Measurements from ENCODE around the gene DBT. TPM values are rescaled to one million over a fixed set of nuclear protein-coding genes. Genes with fewer than 3 reads are reported as not detected.

Gene DBT
- total RNA-seq, 4 donors from 2014 or later: 9.1 to 14.2 (median 12.6) TPM

DNA sequence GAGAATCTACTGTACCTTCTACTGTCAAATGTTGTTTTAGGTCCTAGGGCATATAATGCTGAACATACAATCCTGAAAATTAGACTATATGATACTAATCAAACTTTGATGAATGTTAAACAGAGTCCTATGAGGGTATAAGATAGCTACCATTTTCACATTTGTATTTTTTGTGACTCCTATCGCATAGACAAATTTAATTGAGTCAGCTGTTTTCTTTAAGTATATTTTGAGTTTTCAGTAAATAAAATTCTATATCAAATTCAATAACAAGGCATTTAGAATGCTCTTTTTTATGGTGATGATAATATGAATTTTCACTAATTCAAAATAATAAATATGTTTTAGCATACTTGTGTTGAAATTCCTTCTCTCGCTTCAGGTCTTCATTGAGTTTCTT is 81.6 kb downstream of the DBT start:
- DNase-seq (ENCODE audit: extremely low spot score): no peak
- intact Hi-C loops (cut with DNase I): no loop called here
- no peak overlapping the region for H3K4me3 ChIP-seq
- H3K27me3 ChIP-seq: no peaks in the 10 kb centered on the region
- H3K9me3 ChIP-seq: no peaks in the 10 kb centered on the region
- WGBS: 98% methylated on average over 2 of the region's 2 CpGs
- no peaks in the 10 kb centered on the region for H3K4me1 ChIP-seq
- no peak for TF ChIP-seq POLR2AphosphoS5 (IDR thresholded peaks at IDR 0.05)
- TF ChIP-seq EP300 (IDR thresholded peaks at IDR 0.05): no peak
- TF ChIP-seq CTCF (IDR thresholded peaks at IDR 0.05): no peak
- no peak for TF ChIP-seq POLR2A (IDR thresholded peaks at IDR 0.05; ENCODE audit: low read depth)
- no peaks in the 10 kb centered on the region for H3K36me3 ChIP-seq
- no peak overlapping the region for H3K27ac ChIP-seq (replicated peaks in 1 of 4)

DNA sequence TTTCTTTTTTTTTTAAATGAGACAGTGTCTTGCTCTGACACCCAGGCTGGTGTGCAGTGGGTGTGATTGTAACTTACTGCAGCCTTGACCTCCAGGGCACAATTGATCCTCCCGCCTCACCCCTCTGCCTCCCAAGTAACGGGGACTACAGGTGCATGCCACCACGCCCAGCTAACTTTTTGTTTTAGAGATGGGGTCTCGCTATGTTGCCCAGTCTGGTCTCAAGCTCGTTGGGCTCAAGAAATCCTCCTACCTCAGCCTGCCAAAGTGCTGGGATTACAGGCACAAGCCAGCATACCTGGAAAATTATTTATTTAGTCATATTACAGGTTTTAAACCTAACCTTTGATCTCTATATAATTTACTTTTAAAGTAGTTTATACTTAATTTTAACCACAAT is 84.9 kb downstream of the DBT start:
- 92% methylated on average over 5 of the region's 5 CpGs for WGBS
- no peak for DNase-seq (ENCODE audit: extremely low spot score)
- Histone ChIP-seq H3K27ac (replicated peaks in 1 of 4) (no peak overlapping the region), H3K9me3 (no peaks in the 10 kb centered on the region), H3K4me3 (no peak overlapping the region), H3K36me3 (no peaks in the 10 kb centered on the region), H3K4me1 (no peaks in the 10 kb centered on the region), H3K27me3 (no peaks in the 10 kb centered on the region)
- TF ChIP-seq EP300 (IDR thresholded peaks at IDR 0.05): no peak
- no peak for TF ChIP-seq CTCF (IDR thresholded peaks at IDR 0.05)
- TF ChIP-seq POLR2A (IDR thresholded peaks at IDR 0.05; ENCODE audit: low read depth): no peak
- no peak for TF ChIP-seq POLR2AphosphoS5 (IDR thresholded peaks at IDR 0.05)
- intact Hi-C loops (cut with DNase I): no loop called here

- Histone ChIP-seq H3K27ac (replicated peaks in 1 of 4) (no peak overlapping the region), H3K4me1 (no peaks in the 10 kb centered on the region), H3K4me3 (no peak overlapping the region), H3K27me3 (no peaks in the 10 kb centered on the region), H3K36me3 (no peaks in the 10 kb centered on the region), H3K9me3 (no peaks in the 10 kb centered on the region)
- TF ChIP-seq POLR2A (IDR thresholded peaks at IDR 0.05; ENCODE audit: low read depth) (no peak), EP300 (IDR thresholded peaks at IDR 0.05) (no peak), POLR2AphosphoS5 (IDR thresholded peaks at IDR 0.05) (no peak), CTCF (IDR thresholded peaks at IDR 0.05) (no peak)
- intact Hi-C loops (cut with DNase I): no loop called here
- no peak for DNase-seq (ENCODE audit: extremely low spot score)
- 65% methylated on average over 2 of the region's 2 CpGs for WGBS
Observed at GRCh38 chr1:100164216-100164615, 85.4 kb downstream of the DBT start.

- Histone ChIP-seq H3K36me3 (peaks cover 0 to 4% (median 0%) of the 10 kb centered on the region in 4 donors), H3K4me3 (no peak overlapping the region), H3K4me1 (no peaks in the 10 kb centered on the region), H3K9me3 (no peaks in the 10 kb centered on the region), H3K27me3 (no peaks in the 10 kb centered on the region), H3K27ac (replicated peaks in 1 of 4) (no peak overlapping the region)
- intact Hi-C loops (cut with DNase I): no loop called here
- no peak for TF ChIP-seq EP300 (IDR thresholded peaks at IDR 0.05)
- TF ChIP-seq POLR2AphosphoS5 (IDR thresholded peaks at IDR 0.05): no peak
- TF ChIP-seq POLR2A (IDR thresholded peaks at IDR 0.05; ENCODE audit: low read depth): no peak
- no peak for TF ChIP-seq CTCF (IDR thresholded peaks at IDR 0.05)
- no peak for DNase-seq (ENCODE audit: extremely low spot score)
Observed at GRCh38 chr1:100162881-100163280, 86.8 kb downstream of the DBT start.

DNA sequence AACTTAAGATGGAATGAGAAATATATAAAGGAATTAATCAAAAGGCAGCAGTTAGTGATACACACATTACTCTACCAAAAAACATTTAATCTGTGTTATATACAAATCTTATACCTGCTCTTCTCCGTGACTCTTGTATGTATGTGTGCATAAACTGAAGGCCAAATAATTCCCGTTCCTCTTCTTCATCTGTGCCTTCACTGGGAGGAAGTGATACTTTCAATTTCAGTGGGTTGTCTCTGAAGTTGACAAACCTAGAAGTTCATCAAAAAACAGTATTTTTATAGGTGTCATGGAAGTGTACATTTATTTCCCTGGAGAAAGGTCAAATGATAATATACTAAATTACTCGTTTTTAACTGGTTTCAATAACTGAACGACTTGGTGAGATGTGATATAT is 97.4 kb downstream of the DBT start:
- H3K9me3 ChIP-seq: no peaks in the 10 kb centered on the region
- intact Hi-C loops (cut with DNase I): no loop called here
- no peak overlapping the region for H3K4me3 ChIP-seq
- no peaks in the 10 kb centered on the region for H3K27me3 ChIP-seq
- TF ChIP-seq CTCF (IDR thresholded peaks at IDR 0.05) (no peak), POLR2A (IDR thresholded peaks at IDR 0.05; ENCODE audit: low read depth) (no peak), EP300 (IDR thresholded peaks at IDR 0.05) (no peak)
- H3K4me1 ChIP-seq: no peaks in the 10 kb centered on the region
- WGBS: 84% methylated on average over 4 of the region's 4 CpGs
- DNase-seq (ENCODE audit: extremely low spot score): no peak
- H3K36me3 ChIP-seq: peaks cover 12 to 41% (median 26%) of the 10 kb centered on the region in 4 donors
- H3K27ac ChIP-seq (replicated peaks in 1 of 4): no peak overlapping the region
